ENCODE results near the gene KRTAP12-1. TPM values are rescaled to one million over a fixed set of nuclear protein-coding genes. Genes with fewer than 3 reads are reported as not detected.

The KRTAP12-1 gene
- total RNA-seq, 1 experiment from 2014 or later = 0.63 TPM

- TF ChIP-seq ATF3 (CRISPR knock-in tag; conservative IDR thresholded peaks at IDR 0.05) (no peak), RELA (CRISPR knock-in tag; IDR thresholded peaks at IDR 0.05; ENCODE audit: borderline replicate concordance) (no peak)
Measured at GRCh38 chr21:44708866-44709425, 27.0 kb upstream of the KRTAP12-1 start (continued).

- ATAC-seq (peak; percentile 8), DNase-seq (ENCODE audit: low spot score) (no peak)
- Mint-ChIP-seq H3K36me3 (no peaks in the 10 kb centered on the region), H3K4me3 (peak overlapping the region; percentile 75), H3K4me1 (peaks cover 76% of the 10 kb centered on the region), H3K27me3 (ENCODE audit: low read depth) (peaks cover 76% of the 10 kb centered on the region), H3K9me3 (no peaks in the 10 kb centered on the region), H3K27ac (0 out of 2 replicates have a peak overlapping the region, but pooled peaks have one; percentile 49)
- no peak for TF ChIP-seq NFYB (CRISPR knock-in tag; conservative IDR thresholded peaks at IDR 0.05; ENCODE audit: low read depth)
- no peak for TF ChIP-seq RELA (CRISPR knock-in tag; IDR thresholded peaks at IDR 0.05; ENCODE audit: borderline replicate concordance)
- no peak for TF ChIP-seq OVOL2 (CRISPR knock-in tag; IDR thresholded peaks at IDR 0.05; ENCODE audit: borderline replicate concordance)
- no peak for TF ChIP-seq ZBTB21 (CRISPR knock-in tag; IDR thresholded peaks at IDR 0.05; ENCODE audit: borderline replicate concordance)
- TF ChIP-seq ZSCAN18 (CRISPR knock-in tag; IDR thresholded peaks at IDR 0.05) = no peak
- TF ChIP-seq ZNF263 (CRISPR knock-in tag; IDR thresholded peaks at IDR 0.05; ENCODE audit: low read depth) = peak; percentile 72; the same call in 1 of the 2 replicates
- TF ChIP-seq JUN (CRISPR knock-in tag; IDR thresholded peaks at IDR 0.05) = no peak
- peak; percentile 49 for TF ChIP-seq MAX (CRISPR knock-in tag; IDR thresholded peaks at IDR 0.05)
- 0 out of 2 replicates have a peak, but pooled peaks have one; percentile 59 for TF ChIP-seq KAT7 (CRISPR knock-in tag; IDR thresholded peaks at IDR 0.05; ENCODE audit: borderline replicate concordance)
- TF ChIP-seq ZNF423 (CRISPR knock-in tag; IDR thresholded peaks at IDR 0.05) = peak; percentile 74
- TF ChIP-seq, protein P1, sequence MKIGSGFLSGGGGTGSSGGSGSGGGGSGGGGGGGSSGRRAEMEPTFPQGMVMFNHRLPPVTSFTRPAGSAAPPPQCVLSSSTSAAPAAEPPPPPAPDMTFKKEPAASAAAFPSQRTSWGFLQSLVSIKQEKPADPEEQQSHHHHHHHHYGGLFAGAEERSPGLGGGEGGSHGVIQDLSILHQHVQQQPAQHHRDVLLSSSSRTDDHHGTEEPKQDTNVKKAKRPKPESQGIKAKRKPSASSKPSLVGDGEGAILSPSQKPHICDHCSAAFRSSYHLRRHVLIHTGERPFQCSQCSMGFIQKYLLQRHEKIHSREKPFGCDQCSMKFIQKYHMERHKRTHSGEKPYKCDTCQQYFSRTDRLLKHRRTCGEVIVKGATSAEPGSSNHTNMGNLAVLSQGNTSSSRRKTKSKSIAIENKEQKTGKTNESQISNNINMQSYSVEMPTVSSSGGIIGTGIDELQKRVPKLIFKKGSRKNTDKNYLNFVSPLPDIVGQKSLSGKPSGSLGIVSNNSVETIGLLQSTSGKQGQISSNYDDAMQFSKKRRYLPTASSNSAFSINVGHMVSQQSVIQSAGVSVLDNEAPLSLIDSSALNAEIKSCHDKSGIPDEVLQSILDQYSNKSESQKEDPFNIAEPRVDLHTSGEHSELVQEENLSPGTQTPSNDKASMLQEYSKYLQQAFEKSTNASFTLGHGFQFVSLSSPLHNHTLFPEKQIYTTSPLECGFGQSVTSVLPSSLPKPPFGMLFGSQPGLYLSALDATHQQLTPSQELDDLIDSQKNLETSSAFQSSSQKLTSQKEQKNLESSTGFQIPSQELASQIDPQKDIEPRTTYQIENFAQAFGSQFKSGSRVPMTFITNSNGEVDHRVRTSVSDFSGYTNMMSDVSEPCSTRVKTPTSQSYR (CRISPR knock-in tag; IDR thresholded peaks at IDR 0.05) = peak; percentile 78
- TF ChIP-seq RORB (CRISPR knock-in tag; IDR thresholded peaks at IDR 0.05) = no peak
- ChIA-PET POLR2A (interaction anchor here (0.7 to 1.3 kb wide), 3 partner anchors 41 to 60 kb away, joined by 3 to 4 read pairs (median 3); no protein-coding TSS in a partner anchor), CTCF (interaction anchor here (1.3 to 3.7 kb wide), 3 partner anchors 10 to 85 kb away, joined by 3 to 21 read pairs (median 6); no protein-coding TSS in a partner anchor)
Measured at GRCh38 chr21:44708213-44708865, 26.4 kb upstream of the KRTAP12-1 start.

DNA sequence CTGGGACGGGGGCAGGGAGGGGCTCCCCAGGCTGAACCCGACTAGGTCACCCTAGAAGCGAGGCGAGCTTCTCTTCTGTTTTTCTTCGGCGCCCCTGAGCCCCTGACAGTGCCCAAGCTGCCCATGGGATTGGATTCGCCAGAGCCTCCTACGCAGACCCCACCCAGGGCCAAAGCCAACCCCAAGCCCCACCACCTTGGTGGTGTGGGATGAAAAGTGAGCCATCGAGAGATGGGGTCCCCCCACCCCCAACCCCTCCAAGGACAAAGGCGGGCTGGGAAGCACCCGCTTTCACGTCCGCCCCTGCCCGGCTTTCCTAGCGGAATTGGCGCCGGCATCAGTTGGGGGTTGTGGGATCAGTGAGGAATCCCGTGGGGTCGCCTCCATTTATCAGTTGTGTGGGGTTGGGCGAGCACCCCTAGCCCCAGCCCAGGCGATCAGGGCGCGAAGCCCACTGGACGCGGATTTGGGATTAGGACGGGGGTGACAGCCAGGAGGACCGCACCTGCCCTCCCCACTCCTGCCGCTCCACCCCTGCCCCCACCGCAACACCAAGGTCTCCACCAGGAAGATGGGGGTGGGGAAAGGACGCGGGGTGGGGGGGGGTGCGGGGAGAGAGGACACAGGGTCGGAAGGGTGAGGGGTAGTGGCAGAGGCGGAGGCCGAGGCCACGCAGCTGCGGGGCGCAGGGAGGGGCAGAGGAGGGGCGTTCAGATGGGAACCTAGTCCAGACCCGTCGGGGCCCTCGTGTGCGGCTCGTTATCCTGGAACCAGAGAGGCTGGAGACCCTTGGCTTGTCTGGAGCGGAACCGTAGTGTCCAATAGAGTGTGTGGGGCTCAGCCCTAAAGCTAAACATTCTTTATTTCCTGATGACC is 25.0 kb upstream of the KRTAP12-1 start:
- H3K4me1 Mint-ChIP-seq = peaks cover 78% of the 10 kb centered on the region
- peak overlapping the region; percentile 100 for H3K27ac Mint-ChIP-seq
- H3K27me3 Mint-ChIP-seq (ENCODE audit: low read depth) = peaks cover 63% of the 10 kb centered on the region
- no peak for TF ChIP-seq CTCF (IDR thresholded peaks at IDR 0.05)
- no peak for TF ChIP-seq ZNF263 (CRISPR knock-in tag; IDR thresholded peaks at IDR 0.05; ENCODE audit: low read depth)
- TF ChIP-seq, protein P2, sequence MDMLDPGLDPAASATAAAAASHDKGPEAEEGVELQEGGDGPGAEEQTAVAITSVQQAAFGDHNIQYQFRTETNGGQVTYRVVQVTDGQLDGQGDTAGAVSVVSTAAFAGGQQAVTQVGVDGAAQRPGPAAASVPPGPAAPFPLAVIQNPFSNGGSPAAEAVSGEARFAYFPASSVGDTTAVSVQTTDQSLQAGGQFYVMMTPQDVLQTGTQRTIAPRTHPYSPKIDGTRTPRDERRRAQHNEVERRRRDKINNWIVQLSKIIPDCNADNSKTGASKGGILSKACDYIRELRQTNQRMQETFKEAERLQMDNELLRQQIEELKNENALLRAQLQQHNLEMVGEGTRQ (CRISPR knock-in tag; IDR thresholded peaks at IDR 0.05) = no peak
- no peak for TF ChIP-seq OVOL2 (CRISPR knock-in tag; IDR thresholded peaks at IDR 0.05; ENCODE audit: borderline replicate concordance)
- no peak for TF ChIP-seq NFATC4 (CRISPR knock-in tag; IDR thresholded peaks at IDR 0.05)
- H3K36me3 Mint-ChIP-seq = no peaks in the 10 kb centered on the region
- peak overlapping the region; percentile 75 for H3K4me3 Mint-ChIP-seq
- POLR2A ChIA-PET = no interaction called here
- CTCF ChIA-PET = interaction anchor here (1.0 to 1.1 kb wide), 3 partner anchors 9 to 87 kb away, joined by 3 to 6 read pairs (median 4); partner anchors contain the start of gene KRTAP10-12
- peak; percentile 5 for ATAC-seq
- H3K9me3 Mint-ChIP-seq = no peaks in the 10 kb centered on the region
- DNase-seq (ENCODE audit: low spot score) = no peak
